A549 (cell line): ENCODE data around the gene KIF3B. TPM values are rescaled to one million over a fixed set of nuclear protein-coding genes. Genes with fewer than 3 reads are reported as not detected.

Experiments used
- ATAC-seq, 2 experiments: fragments of 200-7000 bp in 1 of 2; fragments of >200 bp in 1 of 2; cut with Nextera tagmentation in 1 of 2; cut with Tn5 transposase in 1 of 2; 3 replicates each; pipeline versions ENCODE4 v1.8.0 to v1.9.1; 2018 to 2020; ENCODE audit warnings: mild to moderate bottlenecking in 1 of 2, moderate library complexity in 1 of 2
- CTCF ChIA-PET: fragments of 300-600 bp; sonication (Branson Sonifier 250); formaldehyde crosslinking; extraction: SDS; loops from one replicate; lab custom pipeline; 2021; ENCODE audit warnings: antibody characterized with exemption, inconsistent platforms; lab: Yijun Ruan, JAX
- POLR2A ChIA-PET: fragments of 350-600 bp; formaldehyde crosslinking; extraction: SDS; loops from one replicate; lab custom pipeline; 2021; ENCODE audit warnings: antibody characterized with exemption, inconsistent platforms; lab: Yijun Ruan, JAX
- DNase-seq, 2 experiments: peaks; one replicate each; pipeline versions ENCODE4 v3.0.0 to v3.0.0-alpha.2; 2011 to 2016; ENCODE audit warnings: low read depth in 1 of 2, low spot score in 1 of 2
- FAIRE-seq: peaks from 2 replicates; lab custom pipeline; 2011; peaks lifted over from hg19 to GRCh38; lab: Jason Lieb, UNC
- H3K27ac ChIP-seq, 2 experiments: fragments of >200 bp; sonication (Bioruptor Twin); formaldehyde crosslinking; 3 replicates each; pipeline ENCODE4 v1.5.1; 2016 to 2017
- H3K4me1 ChIP-seq: fragments of >200 bp; sonication (Bioruptor Twin); formaldehyde crosslinking; 3 replicates; pipeline ENCODE4 v1.6.1; 2016
- H3K4me2 ChIP-seq: fragments of >200 bp; sonication (Bioruptor Twin); formaldehyde crosslinking; 3 replicates; pipeline ENCODE4 v1.6.1; 2016
- H3K4me3 ChIP-seq: fragments of >200 bp; sonication (Bioruptor Twin); formaldehyde crosslinking; 3 replicates; pipeline ENCODE4 v1.5.1; 2016
- H3K9me3 ChIP-seq: fragments of >200 bp; sonication (Bioruptor Twin); formaldehyde crosslinking; 3 replicates; pipeline ENCODE4 v1.6.1; 2016
- CBX8 ChIP-seq: fragments of 200-600 bp; sonication (generic); IDR thresholded peaks from 2 replicates; pipeline ENCODE4 v1.6.1; 2016
- CEBPB ChIP-seq, 2 experiments: fragments of >200 bp in 1 of 2; sonication (Bioruptor Twin) in 1 of 2; formaldehyde crosslinking in 1 of 2; IDR thresholded peaks; 2 replicates each; pipeline ENCODE4 v1.6.1; 2012 to 2016
- EHMT2 ChIP-seq: fragments of 200-600 bp; sonication (generic); IDR thresholded peaks from 2 replicates; pipeline ENCODE4 v1.6.1; 2016; ENCODE audit warnings: antibody characterized with exemption, low read depth, mild to moderate bottlenecking, moderate library complexity
- ESRRA ChIP-seq: fragments of 150-350 bp; IDR thresholded peaks from 2 replicates; pipeline ENCODE4 v1.6.1; 2014; ENCODE audit warnings: mild to moderate bottlenecking, low read length, borderline replicate concordance
- FOSL2 ChIP-seq, 2 experiments: fragments of 450-650 bp in 1 of 2; fragments of >200 bp in 1 of 2; sonication (Bioruptor Twin) in 1 of 2; formaldehyde crosslinking; IDR thresholded peaks; 2 replicates each; pipeline versions ENCODE4 v1.5.0 to v1.6.1; 2016 to 2020; ENCODE audit warnings: mild to moderate bottlenecking in 1 of 2, moderate library complexity in 1 of 2
- FOXS1 ChIP-seq: fragments of 250-450 bp; sonication (Bioruptor Pico); IDR thresholded peaks from 2 replicates; pipeline ENCODE4 v1.5.0; 2020; ENCODE audit warnings: mild to moderate bottlenecking, moderate library complexity
- GATA3 ChIP-seq: IDR thresholded peaks from 2 replicates; pipeline ENCODE4 v1.6.1; 2012; ENCODE audit warnings: borderline replicate concordance
- JUN ChIP-seq, 2 experiments: fragments of >200 bp; sonication (Bioruptor Twin); formaldehyde crosslinking; IDR thresholded peaks; 2 replicates in 1 of 2; 3 replicates in 1 of 2; pipeline ENCODE4 v1.6.1; 2016 to 2017
- JUNB ChIP-seq: fragments of >200 bp; sonication (Bioruptor Twin); formaldehyde crosslinking; IDR thresholded peaks from 2 replicates; pipeline ENCODE4 v1.6.1; 2016
- KDM1A ChIP-seq: fragments of 200-600 bp; sonication (generic); IDR thresholded peaks from 2 replicates; pipeline ENCODE4 v1.6.1; 2016; ENCODE audit warnings: low read depth, mild to moderate bottlenecking
- MAFK ChIP-seq: fragments of 450-650 bp; IDR thresholded peaks from 2 replicates; pipeline ENCODE4 v1.6.1; 2014; ENCODE audit not compliant: partially characterized antibody
- MAZ ChIP-seq: fragments of 150-350 bp; IDR thresholded peaks from 2 replicates; pipeline ENCODE4 v1.6.1; 2014; ENCODE audit warnings: antibody characterized with exemption, low read depth, low read length, borderline replicate concordance
- PHF8 ChIP-seq: fragments of 200-600 bp; sonication (generic); IDR thresholded peaks from 2 replicates; pipeline ENCODE4 v1.6.1; 2016; ENCODE audit warnings: low read depth, mild to moderate bottlenecking, antibody characterized with exemption, moderate library complexity, borderline replicate concordance
- POLR2A ChIP-seq: IDR thresholded peaks from 2 replicates; pipeline ENCODE4 v1.6.1; 2012; ENCODE audit warnings: mild to moderate bottlenecking, low read length
- POLR2AphosphoS2 ChIP-seq: conservative IDR thresholded peaks from 2 replicates; pipeline ENCODE4 v1.6.1; 2012; ENCODE audit warnings: low read length, improper control_type of control experiment, inconsistent platforms
- TP53 ChIP-seq: fragments of 250-450 bp; sonication (Bioruptor Pico); IDR thresholded peaks from 2 replicates; pipeline ENCODE4 v1.5.0; 2021; ENCODE audit warnings: mild to moderate bottlenecking, moderate library complexity
- WGBS: methylation state at CpG from one replicate; pipeline ENCODE4 v1.1.6; 2017; ENCODE audit errors: missing lambda C conversion rate; 5-methylcytosine and 5-hydroxymethylcytosine counted together
- polyA plus RNA-seq, 4 experiments: library from polyadenylated mRNA; depleted of rRNA in 3 of 4; stranded (reverse); fragments of >200 nt; fragmentation: RNase III in 1 of 4; extraction: RNeasy Plus Mini Kit Qiagen cat#74134 plus additional on column Dnase treatment in 1 of 4; gene quantifications; 2 replicates in 3 of 4; 3 replicates in 1 of 4; pipeline ENCODE4 v1.2.3, GENCODE V29; 2011 to 2017
- TF ChIP-seq, protein P1 (sequence below): fragments of 450-650 bp; IDR thresholded peaks from 2 replicates; pipeline ENCODE4 v1.6.1; 2014; ENCODE audit warnings: antibody characterized with exemption
- TF ChIP-seq, protein P2 (sequence below): fragments of >200 bp; sonication (Bioruptor Twin); formaldehyde crosslinking; IDR thresholded peaks from 3 replicates; pipeline ENCODE4 v1.6.1; 2016
- TF ChIP-seq, protein P3 (sequence below): fragments of 250-450 bp; sonication (Bioruptor Pico); IDR thresholded peaks from 2 replicates; pipeline ENCODE4 v1.5.0; 2020; ENCODE audit warnings: low read depth, mild to moderate bottlenecking, moderate library complexity
- TF ChIP-seq, protein P4 (sequence below): fragments of 200-600 bp; sonication (generic); IDR thresholded peaks from 2 replicates; pipeline ENCODE4 v1.6.1; 2016; ENCODE audit warnings: antibody characterized with exemption, mild to moderate bottlenecking, moderate library complexity
- TF ChIP-seq, protein P5 (sequence below): IDR thresholded peaks from 2 replicates; pipeline ENCODE4 v1.6.1; 2012

Gene KIF3B
- polyA plus RNA-seq, 2 of the 4 experiments (the other 2 are of a cell fraction): 23.7 to 33.7 TPM

DNA sequence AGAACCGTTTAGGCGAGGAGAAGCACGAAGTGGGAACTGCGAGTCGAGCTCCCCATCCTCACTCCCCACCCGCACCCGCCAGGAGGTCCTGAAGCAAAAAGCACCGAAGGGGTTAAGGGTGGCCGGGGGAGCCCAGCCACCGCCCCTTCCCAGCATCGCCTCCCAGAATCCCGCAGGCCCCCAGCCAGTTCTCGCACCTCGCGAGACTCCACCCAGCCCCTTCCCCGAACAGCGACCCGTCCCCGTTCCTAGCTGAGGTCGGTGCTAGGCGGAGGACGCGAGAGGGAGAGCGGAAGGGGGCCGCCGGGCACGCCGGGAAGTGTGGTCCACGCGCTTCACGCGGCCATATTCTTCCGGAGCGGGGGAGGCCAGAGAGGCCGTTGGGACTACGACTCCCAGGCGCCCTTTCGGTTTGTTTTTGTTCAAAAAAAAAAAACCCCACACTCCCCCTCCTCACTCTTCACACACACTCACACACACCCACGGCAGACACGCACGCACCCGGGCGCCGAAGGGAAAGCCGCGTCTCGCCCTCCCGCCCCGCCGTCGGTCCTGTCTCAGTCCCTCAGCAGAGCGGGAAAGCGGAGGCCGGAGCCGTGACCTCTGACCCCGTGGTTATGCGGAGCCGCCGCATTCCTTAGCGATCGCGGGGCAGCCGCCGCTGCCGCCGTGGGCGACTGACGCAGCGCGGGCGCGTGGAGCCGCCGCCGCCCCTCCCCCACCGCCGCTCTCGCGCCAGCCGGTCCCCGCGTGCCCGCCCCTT, 80.6 kb downstream of the KIF3B start, which contains the start of gene ASXL1 (continued):
- no peak for TF ChIP-seq FOXS1 (CRISPR knock-in tag)
- no peak for TF ChIP-seq FOSL2 (IDR thresholded peaks at IDR 0.05)
- TF ChIP-seq FOSL2 (CRISPR knock-in tag; IDR thresholded peaks at IDR 0.05): no peak
- peak; percentile 80 for TF ChIP-seq GATA3
- no peak for TF ChIP-seq MAZ
- TF ChIP-seq MAFK: no peak
- TF ChIP-seq, all 56 proteins: peak for 11

DNA sequence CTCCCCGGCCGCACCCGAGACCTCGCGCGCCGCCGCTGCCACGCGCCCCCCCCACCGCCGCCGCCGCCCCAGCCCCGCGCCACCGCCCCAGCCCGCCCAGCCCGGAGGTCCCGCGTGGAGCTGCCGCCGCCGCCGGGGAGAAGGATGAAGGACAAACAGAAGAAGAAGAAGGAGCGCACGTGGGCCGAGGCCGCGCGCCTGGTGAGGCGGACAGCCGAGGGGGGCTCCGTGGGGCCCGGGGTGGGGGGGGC, 81.1 kb downstream of the KIF3B start:
- Histone ChIP-seq H3K27ac (peak overlapping the region; percentile 98 to 100), H3K4me2 (peak overlapping the region; percentile 86), H3K4me1 (peaks cover 63% of the 10 kb centered on the region), H3K4me3 (peak overlapping the region; percentile 73), H3K9me3 (no peaks in the 10 kb centered on the region)
- ChIA-PET POLR2A (no interaction called here), CTCF (interaction anchor here (1.4 to 1.5 kb wide), 2 partner anchors 21 to 27 kb away, joined by 3 to 4 read pairs; no protein-coding TSS in a partner anchor)
- TF ChIP-seq, protein P1, sequence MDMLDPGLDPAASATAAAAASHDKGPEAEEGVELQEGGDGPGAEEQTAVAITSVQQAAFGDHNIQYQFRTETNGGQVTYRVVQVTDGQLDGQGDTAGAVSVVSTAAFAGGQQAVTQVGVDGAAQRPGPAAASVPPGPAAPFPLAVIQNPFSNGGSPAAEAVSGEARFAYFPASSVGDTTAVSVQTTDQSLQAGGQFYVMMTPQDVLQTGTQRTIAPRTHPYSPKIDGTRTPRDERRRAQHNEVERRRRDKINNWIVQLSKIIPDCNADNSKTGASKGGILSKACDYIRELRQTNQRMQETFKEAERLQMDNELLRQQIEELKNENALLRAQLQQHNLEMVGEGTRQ: no peak
- TF ChIP-seq, protein P2, sequence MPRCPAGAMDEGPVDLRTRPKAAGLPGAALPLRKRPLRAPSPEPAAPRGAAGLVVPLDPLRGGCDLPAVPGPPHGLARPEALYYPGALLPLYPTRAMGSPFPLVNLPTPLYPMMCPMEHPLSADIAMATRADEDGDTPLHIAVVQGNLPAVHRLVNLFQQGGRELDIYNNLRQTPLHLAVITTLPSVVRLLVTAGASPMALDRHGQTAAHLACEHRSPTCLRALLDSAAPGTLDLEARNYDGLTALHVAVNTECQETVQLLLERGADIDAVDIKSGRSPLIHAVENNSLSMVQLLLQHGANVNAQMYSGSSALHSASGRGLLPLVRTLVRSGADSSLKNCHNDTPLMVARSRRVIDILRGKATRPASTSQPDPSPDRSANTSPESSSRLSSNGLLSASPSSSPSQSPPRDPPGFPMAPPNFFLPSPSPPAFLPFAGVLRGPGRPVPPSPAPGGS: no peak
- TF ChIP-seq EHMT2: no peak
- TF ChIP-seq, protein P3, sequence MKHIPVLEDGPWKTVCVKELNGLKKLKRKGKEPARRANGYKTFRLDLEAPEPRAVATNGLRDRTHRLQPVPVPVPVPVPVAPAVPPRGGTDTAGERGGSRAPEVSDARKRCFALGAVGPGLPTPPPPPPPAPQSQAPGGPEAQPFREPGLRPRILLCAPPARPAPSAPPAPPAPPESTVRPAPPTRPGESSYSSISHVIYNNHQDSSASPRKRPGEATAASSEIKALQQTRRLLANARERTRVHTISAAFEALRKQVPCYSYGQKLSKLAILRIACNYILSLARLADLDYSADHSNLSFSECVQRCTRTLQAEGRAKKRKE (CRISPR knock-in tag): no peak
- TF ChIP-seq CEBPB (IDR thresholded peaks at IDR 0.05): no peak
- no peak for TF ChIP-seq TP53 (CRISPR knock-in tag)
- TF ChIP-seq ESRRA: no peak
- no peak for TF ChIP-seq JUNB
- TF ChIP-seq JUN (IDR thresholded peaks at IDR 0.05): peak in 1 of 2 experiments; percentile 46; a peak in 2 of 5 replicates
- DNase-seq: no peak
- FAIRE-seq: no peak
- no CpG with 5 or more reads among the region's 35 CpGs for WGBS
- no peak; a peak in 1 of 6 replicates for ATAC-seq

DNA sequence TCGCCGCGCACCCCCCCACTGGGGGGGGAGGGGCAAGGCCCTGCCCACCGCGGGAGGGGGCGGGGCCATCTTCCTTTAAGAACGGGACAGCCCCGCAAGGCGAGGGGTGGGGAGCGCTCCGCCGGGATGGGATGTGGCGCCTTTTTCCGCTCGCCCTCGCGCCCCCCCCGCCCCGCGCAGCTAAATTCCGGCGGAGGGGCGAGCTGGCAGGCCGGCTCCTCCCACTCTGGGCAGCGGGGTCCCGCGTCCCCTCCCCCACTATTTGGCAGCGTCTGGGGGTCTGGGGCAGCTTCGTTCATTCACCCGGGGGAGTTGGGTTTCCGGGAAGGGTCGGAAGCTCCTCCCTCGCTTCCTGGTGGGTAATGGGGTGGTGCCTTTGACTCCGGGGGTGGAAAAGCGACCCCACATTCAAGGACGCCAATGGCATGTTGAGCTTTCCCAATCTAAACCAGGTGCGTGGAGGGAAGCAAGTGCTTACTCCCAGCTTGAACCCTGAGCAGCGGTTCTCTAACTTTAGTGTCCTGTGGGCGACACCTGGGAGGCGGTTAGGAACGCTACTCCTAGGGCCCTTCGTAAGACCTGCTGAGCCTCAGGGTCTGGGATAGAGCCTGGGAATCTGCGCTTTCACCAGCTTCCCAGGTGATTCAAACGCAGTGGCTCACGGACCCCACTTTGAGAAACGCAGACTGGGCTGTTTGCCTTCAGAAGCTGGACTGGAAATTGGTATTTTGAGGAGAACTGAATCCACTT, 81.6 kb downstream of the KIF3B start:
- POLR2A ChIA-PET: no interaction called here
- peaks cover 63% of the 10 kb centered on the region for H3K4me1 ChIP-seq
- DNase-seq: peak; percentile 62 to 72
- no peak for FAIRE-seq
- peak; percentile 40 to 48 for ATAC-seq
- peak overlapping the region; percentile 86 for H3K4me2 ChIP-seq
- WGBS: 3% methylated on average over 19 of the region's 46 CpGs
- H3K9me3 ChIP-seq: no peaks in the 10 kb centered on the region
- H3K27ac ChIP-seq: peak overlapping the region; percentile 98 to 100
- CTCF ChIA-PET: interaction anchor here (1.4 to 1.5 kb wide), 2 partner anchors 21 to 26 kb away, joined by 3 to 4 read pairs; no protein-coding TSS in a partner anchor
- H3K4me3 ChIP-seq: peak overlapping the region; percentile 73
- TF ChIP-seq PHF8 (peak; percentile 59; the same call in 1 of the 2 replicates), GATA3 (0 out of 2 replicates have a peak, but pooled peaks have one; percentile 10), POLR2AphosphoS2 (no peak), MAZ (0 out of 2 replicates have a peak, but pooled peaks have one; percentile 27), POLR2A (peak; percentile 54; the same call in 1 of the 2 replicates), KDM1A (no peak), JUN (IDR thresholded peaks at IDR 0.05) (peak in 1 of 2 experiments; percentile 37; a peak in 2 of 5 replicates), CBX8 (no peak)
- TF ChIP-seq, protein P2: 0 out of 3 replicates have a peak, but pooled peaks have one; percentile 36
- TF ChIP-seq, protein P4, sequence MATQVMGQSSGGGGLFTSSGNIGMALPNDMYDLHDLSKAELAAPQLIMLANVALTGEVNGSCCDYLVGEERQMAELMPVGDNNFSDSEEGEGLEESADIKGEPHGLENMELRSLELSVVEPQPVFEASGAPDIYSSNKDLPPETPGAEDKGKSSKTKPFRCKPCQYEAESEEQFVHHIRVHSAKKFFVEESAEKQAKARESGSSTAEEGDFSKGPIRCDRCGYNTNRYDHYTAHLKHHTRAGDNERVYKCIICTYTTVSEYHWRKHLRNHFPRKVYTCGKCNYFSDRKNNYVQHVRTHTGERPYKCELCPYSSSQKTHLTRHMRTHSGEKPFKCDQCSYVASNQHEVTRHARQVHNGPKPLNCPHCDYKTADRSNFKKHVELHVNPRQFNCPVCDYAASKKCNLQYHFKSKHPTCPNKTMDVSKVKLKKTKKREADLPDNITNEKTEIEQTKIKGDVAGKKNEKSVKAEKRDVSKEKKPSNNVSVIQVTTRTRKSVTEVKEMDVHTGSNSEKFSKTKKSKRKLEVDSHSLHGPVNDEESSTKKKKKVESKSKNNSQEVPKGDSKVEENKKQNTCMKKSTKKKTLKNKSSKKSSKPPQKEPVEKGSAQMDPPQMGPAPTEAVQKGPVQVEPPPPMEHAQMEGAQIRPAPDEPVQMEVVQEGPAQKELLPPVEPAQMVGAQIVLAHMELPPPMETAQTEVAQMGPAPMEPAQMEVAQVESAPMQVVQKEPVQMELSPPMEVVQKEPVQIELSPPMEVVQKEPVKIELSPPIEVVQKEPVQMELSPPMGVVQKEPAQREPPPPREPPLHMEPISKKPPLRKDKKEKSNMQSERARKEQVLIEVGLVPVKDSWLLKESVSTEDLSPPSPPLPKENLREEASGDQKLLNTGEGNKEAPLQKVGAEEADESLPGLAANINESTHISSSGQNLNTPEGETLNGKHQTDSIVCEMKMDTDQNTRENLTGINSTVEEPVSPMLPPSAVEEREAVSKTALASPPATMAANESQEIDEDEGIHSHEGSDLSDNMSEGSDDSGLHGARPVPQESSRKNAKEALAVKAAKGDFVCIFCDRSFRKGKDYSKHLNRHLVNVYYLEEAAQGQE: no peak
- TF ChIP-seq, protein P1: no peak
- TF ChIP-seq, protein P5, sequence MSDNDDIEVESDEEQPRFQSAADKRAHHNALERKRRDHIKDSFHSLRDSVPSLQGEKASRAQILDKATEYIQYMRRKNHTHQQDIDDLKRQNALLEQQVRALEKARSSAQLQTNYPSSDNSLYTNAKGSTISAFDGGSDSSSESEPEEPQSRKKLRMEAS: 0 out of 2 replicates have a peak, but pooled peaks have one; percentile 4
